Brain pericyte (primary cell): Measurements from ENCODE around the gene GCHFR.
A peak's percentile ranks its signal among the peaks of the same experiment; 100 is the strongest.

Source experiments
- DNase-seq: peaks from one replicate; pipeline ENCODE4 v3.0.0-alpha.2; 2012; ENCODE audit warnings: low read depth, low spot score

GCHFR gene

DNA sequence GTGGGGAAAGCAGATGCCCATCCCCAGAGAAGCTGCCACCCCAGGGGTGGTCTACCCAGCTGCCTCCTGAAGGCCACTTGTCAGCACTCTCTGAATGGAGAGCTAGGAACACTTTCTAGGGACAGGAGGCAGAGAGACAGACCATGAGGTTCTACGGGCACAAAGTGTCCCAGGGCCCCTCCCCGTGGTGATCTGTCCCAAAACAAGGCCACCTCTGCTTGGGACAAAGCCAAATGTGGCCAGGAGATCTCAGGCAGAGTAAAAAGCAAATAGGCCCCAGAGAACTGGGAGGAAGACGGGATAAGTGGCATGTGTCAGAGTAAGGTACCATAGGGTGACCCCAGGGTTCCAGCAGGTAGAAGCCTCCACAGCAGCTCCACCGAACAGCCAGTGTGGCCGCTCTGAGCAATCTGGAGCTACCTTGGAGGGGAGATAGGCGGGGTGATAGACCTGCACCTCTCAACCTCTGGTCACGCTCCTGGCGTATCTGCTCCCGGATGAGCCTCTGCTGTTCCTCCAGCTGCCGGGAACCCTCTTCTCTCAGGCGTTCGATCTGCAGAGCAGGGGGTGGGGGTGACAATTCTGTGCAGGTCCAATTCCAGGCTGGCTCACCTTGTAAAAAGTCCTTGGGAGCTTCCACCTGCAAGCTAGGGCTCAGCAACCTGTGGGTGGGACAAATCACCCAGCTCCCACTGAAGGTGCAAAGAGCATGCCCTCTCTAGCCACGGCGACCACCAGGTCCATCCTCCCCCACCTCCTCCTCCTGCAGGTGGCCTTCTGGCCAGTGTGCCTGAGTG lies 12.1 kb downstream of the GCHFR start:
- DNase-seq = no peak

GRCh38 chr15:40776537-40777141 lies 12.8 kb downstream of the GCHFR start:
- DNase-seq = no peak

GRCh38 chr15:40782609-40783227 lies 18.9 kb downstream of the GCHFR start:
- no peak for DNase-seq

DNA sequence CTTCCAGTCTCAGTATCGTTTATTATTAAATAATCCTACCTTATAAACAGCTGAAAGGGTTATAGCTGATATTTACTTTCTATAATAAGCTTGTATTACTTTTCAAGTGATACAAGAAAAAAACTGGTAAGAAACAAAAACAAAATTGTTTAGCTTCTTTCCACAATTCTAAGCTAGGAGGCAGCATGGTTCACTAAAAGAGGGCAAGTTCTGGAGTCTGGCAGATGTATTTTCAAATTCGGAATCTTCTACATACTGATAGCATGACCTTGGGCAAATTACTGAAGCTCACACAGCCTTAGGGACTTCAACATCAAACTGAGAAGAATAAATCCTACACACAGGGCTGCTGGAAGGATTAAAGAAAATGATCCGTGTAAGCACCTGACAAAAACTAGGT lies 21.3 kb downstream of the GCHFR start:
- DNase-seq = no peak

GRCh38 chr15:40785814-40786213 lies 21.9 kb downstream of the GCHFR start:
- no peak for DNase-seq

DNA sequence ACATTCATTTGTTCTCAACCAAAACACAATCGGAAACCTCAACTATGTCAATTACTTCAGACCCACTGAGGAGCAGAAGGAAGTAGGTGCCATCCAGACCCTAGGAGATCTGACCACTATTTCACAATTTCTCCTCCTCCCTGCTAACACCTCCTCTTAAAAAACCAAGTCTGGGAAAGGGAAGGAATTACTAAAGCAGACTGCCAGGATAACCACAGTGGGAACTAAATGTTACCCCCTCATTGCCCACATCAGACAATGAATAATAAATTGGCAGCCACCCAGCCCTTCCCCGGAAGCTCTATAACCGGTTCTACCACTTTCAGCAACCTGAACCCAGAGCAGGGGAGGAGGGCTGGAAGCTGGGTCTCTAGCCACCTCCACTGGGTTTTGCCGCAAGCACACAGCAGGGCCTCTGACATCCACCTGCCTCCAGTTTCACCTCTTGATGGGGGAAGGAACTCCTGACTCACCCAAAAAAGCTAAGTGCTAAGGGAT lies 23.5 kb downstream of the GCHFR start:
- DNase-seq = no peak

DNA sequence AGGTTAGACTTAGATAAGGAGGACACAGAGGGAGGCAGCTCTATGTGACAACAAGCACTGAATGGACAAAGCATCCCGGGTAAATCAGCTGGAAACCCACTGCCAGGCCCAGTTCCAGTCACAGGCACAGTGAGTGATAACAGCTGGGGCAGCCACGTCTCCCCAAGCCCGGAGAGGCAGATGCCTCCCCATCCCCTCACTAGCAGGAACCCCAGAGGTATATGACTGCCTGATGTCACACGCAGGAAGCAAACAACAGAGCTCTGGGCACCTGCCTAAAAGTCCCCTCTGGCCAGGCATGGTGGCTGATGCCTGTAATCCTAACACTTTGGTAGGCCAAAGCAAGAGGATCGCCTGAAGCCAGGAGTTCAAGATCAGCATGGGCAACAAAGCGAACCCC lies 24.1 kb downstream of the GCHFR start:
- no peak for DNase-seq

DNA sequence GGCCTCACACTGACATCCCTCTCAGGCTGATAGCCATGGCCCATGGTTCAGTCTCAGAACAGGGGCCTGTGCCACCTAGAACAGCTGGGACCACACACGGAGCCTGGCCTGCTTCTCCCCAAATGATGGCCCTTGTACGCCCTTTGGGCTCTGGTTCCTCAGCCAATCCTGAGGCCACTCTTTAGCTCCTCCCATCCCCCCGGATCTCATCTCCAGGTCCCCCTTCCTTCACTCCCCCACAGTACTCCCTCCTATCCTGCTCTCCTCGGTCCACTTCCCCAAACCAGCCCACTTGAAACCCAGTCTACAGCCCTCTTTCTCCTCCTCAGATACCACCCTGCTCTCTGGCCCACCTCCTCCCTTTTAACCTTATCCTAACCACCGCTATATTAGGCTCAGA lies 25.3 kb downstream of the GCHFR start:
- no peak for DNase-seq

GRCh38 chr15:40789999-40790398 lies 26.1 kb downstream of the GCHFR start:
- no peak for DNase-seq

GRCh38 chr15:40790718-40791117 lies 26.9 kb downstream of the GCHFR start:
- DNase-seq = no peak

- no peak for DNase-seq
These were observed 28.5 kb downstream of the GCHFR start for GRCh38 chr15:40792394-40792793.

- DNase-seq = peak; percentile 78
These were observed 29.5 kb downstream of the GCHFR start for GRCh38 chr15:40793216-40793989.

GRCh38 chr15:40796041-40796440 lies 32.2 kb downstream of the GCHFR start:
- no peak for DNase-seq

GRCh38 chr15:40796512-40796911 lies 32.6 kb downstream of the GCHFR start:
- no peak for DNase-seq

- no peak for DNase-seq
These were observed 35.7 kb downstream of the GCHFR start for GRCh38 chr15:40799523-40799922.

- DNase-seq = no peak
These were observed 39.2 kb downstream of the GCHFR start for GRCh38 chr15:40803076-40803475.

DNA sequence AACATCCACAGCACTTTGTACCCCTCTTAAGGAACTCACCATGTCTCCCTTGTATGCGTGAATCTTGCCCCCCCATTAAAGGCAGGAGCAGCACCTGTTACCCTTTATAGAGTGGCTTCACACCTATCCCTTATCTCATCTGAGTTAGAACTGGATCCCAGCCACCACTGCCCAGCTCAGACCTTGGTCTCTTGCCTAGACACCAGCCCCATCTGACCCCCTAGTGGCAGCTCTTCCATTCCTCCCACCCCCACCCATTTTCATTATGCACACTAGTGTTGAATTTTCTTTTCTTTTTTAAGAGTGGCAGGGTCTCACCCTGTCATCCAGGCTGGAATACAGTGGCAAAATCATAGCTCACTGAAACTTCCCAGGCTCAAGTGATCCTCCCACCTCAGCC lies 39.8 kb downstream of the GCHFR start:
- no peak for DNase-seq

- DNase-seq = no peak
These were observed 42.8 kb downstream of the GCHFR start for GRCh38 chr15:40806672-40807027.

DNA sequence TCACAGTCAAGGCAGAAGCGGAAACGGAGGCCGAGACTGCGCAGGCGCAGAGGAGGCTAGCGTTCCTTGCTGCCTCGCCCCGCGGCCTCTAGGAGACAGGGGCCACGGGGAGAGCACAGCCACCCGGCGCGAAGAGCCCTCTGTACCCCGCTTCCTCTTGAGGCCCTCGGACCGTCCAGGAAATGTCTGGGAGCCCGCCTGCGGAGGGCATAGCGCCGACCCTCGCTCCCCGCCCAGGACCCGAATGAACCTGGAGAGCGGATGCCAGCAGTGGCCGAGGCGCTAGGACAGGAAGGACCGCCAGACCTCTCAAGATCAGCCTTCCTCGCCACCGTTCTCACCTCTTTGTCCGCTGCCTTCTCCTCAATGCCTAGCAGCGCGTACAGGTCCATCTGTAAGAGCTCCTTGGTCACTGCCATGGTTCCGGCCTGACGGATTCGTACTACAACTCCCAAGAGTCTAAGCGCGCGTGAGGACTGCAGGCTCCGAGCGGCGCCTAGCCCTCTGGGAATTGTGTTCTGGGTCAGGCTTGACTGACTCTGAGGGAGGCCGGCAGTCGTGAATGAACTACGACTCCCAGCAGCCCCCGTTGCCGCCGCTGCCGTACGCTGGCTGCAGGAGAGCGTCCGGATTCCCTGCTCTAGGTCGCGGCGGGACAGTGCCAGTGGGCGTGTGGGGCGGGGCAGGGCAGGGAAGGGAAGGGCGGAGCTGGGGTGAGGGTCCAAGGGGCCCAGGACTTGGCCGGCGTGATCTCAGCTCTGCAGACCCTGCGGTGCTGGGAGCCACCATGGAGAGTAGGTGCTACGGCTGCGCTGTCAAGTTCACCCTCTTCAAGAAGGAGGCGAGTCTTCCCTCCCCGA lies 43.4 kb downstream of the GCHFR start, which contains the start of the genes DNAJC17 and ZFYVE19:
DNAJC17 (minus strand) TSS at position 446 of the 860 bp plus-strand sequence; CDS start at position 419, 27 bp downstream.
ZFYVE19 (plus strand) TSS at position 62 of the 860 bp plus-strand sequence; CDS start at position 563, 501 bp downstream.
- DNase-seq = peak; percentile 93

DNA sequence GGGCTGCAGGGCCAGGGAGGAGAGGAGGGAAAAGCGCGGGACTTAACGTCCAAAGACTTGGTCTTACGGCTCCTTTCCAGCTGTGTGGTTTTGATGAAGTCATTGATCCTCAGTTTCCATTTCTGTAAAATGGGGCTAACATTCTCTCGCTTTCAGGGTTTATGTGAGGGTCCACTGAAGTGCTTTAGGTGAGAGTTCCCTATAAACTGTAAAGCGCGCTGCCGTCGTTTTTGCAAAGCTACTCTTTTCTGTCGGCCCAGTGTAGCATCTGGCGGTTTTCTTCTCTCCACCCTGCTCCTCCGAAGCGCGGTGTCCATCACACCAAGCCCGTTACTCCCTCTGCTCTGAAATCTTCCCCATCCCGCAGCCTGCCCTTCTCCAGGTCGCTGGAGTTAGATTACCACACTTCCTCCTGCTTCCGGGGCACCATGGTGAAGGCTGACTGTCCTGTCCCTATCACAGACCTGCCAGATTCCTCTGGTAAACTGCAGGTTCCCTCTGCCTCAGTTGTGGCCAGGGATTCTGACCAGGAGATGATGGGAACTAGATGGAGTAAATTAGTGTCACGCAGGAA lies 44.1 kb downstream of the GCHFR start:
- no peak for DNase-seq
